Activated naive CD4-positive, alpha-beta T cell treated with anti-CD3 and anti-CD28 coated beads for 36 hours (primary cell): Measurements from ENCODE around the gene RGS12. TPM values are rescaled to one million over a fixed set of nuclear protein-coding genes. Genes with fewer than 3 reads are reported as not detected.

Experiments
- CTCF ChIA-PET: fragments of 350-600 bp; sonication (Branson Sonifier 250); formaldehyde crosslinking; loops from one replicate; lab custom pipeline; 2021; ENCODE audit warnings: antibody characterized with exemption; lab: Charles Lee
- DNase-seq: peaks from one replicate; pipeline ENCODE4 v3.0.0-alpha.2; 2020
- H3K27ac Mint-ChIP-seq: one replicate; pipeline ENCODE4 v1.8.0; 2021; ENCODE audit warnings: mild to moderate bottlenecking, mixed read lengths
- H3K27me3 Mint-ChIP-seq: one replicate; pipeline ENCODE4 v1.8.0; 2021; ENCODE audit warnings: low read depth, mixed read lengths
- H3K36me3 Mint-ChIP-seq: one replicate; pipeline ENCODE4 v1.8.0; 2021; ENCODE audit warnings: low read depth, mixed read lengths
- H3K4me1 Mint-ChIP-seq: one replicate; pipeline ENCODE4 v1.8.0; 2021; ENCODE audit warnings: low read depth, mixed read lengths
- H3K4me3 Mint-ChIP-seq: one replicate; pipeline ENCODE4 v1.8.0; 2021; ENCODE audit warnings: mild to moderate bottlenecking, moderate library complexity, mixed read lengths
- H3K9me3 Mint-ChIP-seq: one replicate; pipeline ENCODE4 v1.8.0; 2021; ENCODE audit warnings: mixed read lengths
- intact Hi-C: fragments of 100-400 bp; cut with micrococcal nuclease; formaldehyde crosslinking; loops from one replicate; pipeline ENCODE4 v1.15.1; 2023
- total RNA-seq, 2 experiments: library from RNA; stranded (reverse); gene quantifications; one replicate each; pipeline ENCODE4 v1.2.3, GENCODE V29; 2021

Gene RGS12
- total RNA-seq, 2 experiments from 2014 or later, result 8.7 to 8.9 TPM

GRCh38 chr4:3329887-3330286, 37.1 kb downstream of the RGS12 start:
- CTCF ChIA-PET, result no interaction called here
- H3K36me3 Mint-ChIP-seq, result no peaks in the 10 kb centered on the region
- no peak for DNase-seq
- intact Hi-C loops, result no loop called here
- H3K27me3 Mint-ChIP-seq, result no peaks in the 10 kb centered on the region
- no peaks in the 10 kb centered on the region for H3K9me3 Mint-ChIP-seq
- no peak overlapping the region for H3K4me3 Mint-ChIP-seq
- H3K27ac Mint-ChIP-seq, result no peak overlapping the region
- peaks cover 5% of the 10 kb centered on the region for H3K4me1 Mint-ChIP-seq

GRCh38 chr4:3330707-3331106, 37.9 kb downstream of the RGS12 start:
- intact Hi-C loops, result no loop called here
- no peak overlapping the region for H3K27ac Mint-ChIP-seq
- H3K4me3 Mint-ChIP-seq, result no peak overlapping the region
- no peaks in the 10 kb centered on the region for H3K36me3 Mint-ChIP-seq
- no peak for DNase-seq
- peaks cover 8% of the 10 kb centered on the region for H3K4me1 Mint-ChIP-seq
- H3K9me3 Mint-ChIP-seq, result no peaks in the 10 kb centered on the region
- H3K27me3 Mint-ChIP-seq, result no peaks in the 10 kb centered on the region
- CTCF ChIA-PET, result interaction anchor here (1.0 kb wide), 1 partner anchor 21 kb away, joined by 3 read pairs; no protein-coding TSS in a partner anchor

- peaks cover 8% of the 10 kb centered on the region for H3K4me1 Mint-ChIP-seq
- H3K36me3 Mint-ChIP-seq, result no peaks in the 10 kb centered on the region
- H3K27ac Mint-ChIP-seq, result no peak overlapping the region
- H3K27me3 Mint-ChIP-seq, result no peaks in the 10 kb centered on the region
- no peak overlapping the region for H3K4me3 Mint-ChIP-seq
- H3K9me3 Mint-ChIP-seq, result no peaks in the 10 kb centered on the region
- CTCF ChIA-PET, result interaction anchor here (1.0 kb wide), 1 partner anchor 20 kb away, joined by 3 read pairs; no protein-coding TSS in a partner anchor
- intact Hi-C loops, result no loop called here
- DNase-seq, result no peak
Measured at GRCh38 chr4:3331511-3332394, 38.9 kb downstream of the RGS12 start.

GRCh38 chr4:3332498-3332897, 39.7 kb downstream of the RGS12 start:
- Mint-ChIP-seq H3K4me3 (no peak overlapping the region), H3K9me3 (no peaks in the 10 kb centered on the region), H3K4me1 (peaks cover 8% of the 10 kb centered on the region), H3K36me3 (no peaks in the 10 kb centered on the region), H3K27me3 (no peaks in the 10 kb centered on the region), H3K27ac (no peak overlapping the region)
- no peak for DNase-seq
- CTCF ChIA-PET, result interaction anchor here (1.4 kb wide), 1 partner anchor 14 kb away, joined by 4 read pairs; no protein-coding TSS in a partner anchor
- intact Hi-C loops, result no loop called here

GRCh38 chr4:3334316-3334715, 41.5 kb downstream of the RGS12 start:
- H3K9me3 Mint-ChIP-seq, result no peaks in the 10 kb centered on the region
- CTCF ChIA-PET, result no interaction called here
- no peak overlapping the region for H3K4me3 Mint-ChIP-seq
- H3K27ac Mint-ChIP-seq, result no peak overlapping the region
- intact Hi-C loops, result no loop called here
- DNase-seq, result no peak
- no peaks in the 10 kb centered on the region for H3K36me3 Mint-ChIP-seq
- H3K4me1 Mint-ChIP-seq, result peaks cover 8% of the 10 kb centered on the region
- H3K27me3 Mint-ChIP-seq, result no peaks in the 10 kb centered on the region

GRCh38 chr4:3335385-3335784, 42.6 kb downstream of the RGS12 start:
- intact Hi-C loops, result no loop called here
- H3K36me3 Mint-ChIP-seq, result no peaks in the 10 kb centered on the region
- peaks cover 13% of the 10 kb centered on the region for H3K4me1 Mint-ChIP-seq
- no peak for DNase-seq
- H3K4me3 Mint-ChIP-seq, result no peak overlapping the region
- no peaks in the 10 kb centered on the region for H3K9me3 Mint-ChIP-seq
- no peak overlapping the region for H3K27ac Mint-ChIP-seq
- CTCF ChIA-PET, result interaction anchor here (1.8 kb wide), 1 partner anchor 11 kb away, joined by 5 read pairs; no protein-coding TSS in a partner anchor
- no peaks in the 10 kb centered on the region for H3K27me3 Mint-ChIP-seq

- peaks cover 13% of the 10 kb centered on the region for H3K4me1 Mint-ChIP-seq
- H3K9me3 Mint-ChIP-seq, result no peaks in the 10 kb centered on the region
- no peak overlapping the region for H3K27ac Mint-ChIP-seq
- H3K36me3 Mint-ChIP-seq, result no peaks in the 10 kb centered on the region
- no peak for DNase-seq
- intact Hi-C loops, result no loop called here
- CTCF ChIA-PET, result interaction anchor here (1.8 kb wide), 1 partner anchor 10 kb away, joined by 5 read pairs; no protein-coding TSS in a partner anchor
- no peak overlapping the region for H3K4me3 Mint-ChIP-seq
- H3K27me3 Mint-ChIP-seq, result no peaks in the 10 kb centered on the region
Measured at GRCh38 chr4:3335982-3336381, 43.2 kb downstream of the RGS12 start.

GRCh38 chr4:3336382-3337356, 43.8 kb downstream of the RGS12 start:
- no peak overlapping the region for H3K27ac Mint-ChIP-seq
- intact Hi-C loops, result no loop called here
- peaks cover 13% of the 10 kb centered on the region for H3K4me1 Mint-ChIP-seq
- H3K27me3 Mint-ChIP-seq, result no peaks in the 10 kb centered on the region
- no peaks in the 10 kb centered on the region for H3K9me3 Mint-ChIP-seq
- no peaks in the 10 kb centered on the region for H3K36me3 Mint-ChIP-seq
- CTCF ChIA-PET, result interaction anchor here (1.5 to 1.8 kb wide), 2 partner anchors 10 kb away, joined by 4 to 5 read pairs; no protein-coding TSS in a partner anchor
- no peak overlapping the region for H3K4me3 Mint-ChIP-seq
- DNase-seq, result no peak

- no peaks in the 10 kb centered on the region for H3K9me3 Mint-ChIP-seq
- no peaks in the 10 kb centered on the region for H3K36me3 Mint-ChIP-seq
- CTCF ChIA-PET, result interaction anchor here (1.5 kb wide), 1 partner anchor 9 kb away, joined by 4 read pairs; no protein-coding TSS in a partner anchor
- intact Hi-C loops, result no loop called here
- no peak for DNase-seq
- no peak overlapping the region for H3K27ac Mint-ChIP-seq
- H3K27me3 Mint-ChIP-seq, result no peaks in the 10 kb centered on the region
- H3K4me3 Mint-ChIP-seq, result no peak overlapping the region
- peaks cover 19% of the 10 kb centered on the region for H3K4me1 Mint-ChIP-seq
Measured at GRCh38 chr4:3337357-3337732, 44.5 kb downstream of the RGS12 start.

GRCh38 chr4:3337811-3338210, 45.0 kb downstream of the RGS12 start:
- Mint-ChIP-seq H3K36me3 (no peaks in the 10 kb centered on the region), H3K9me3 (no peaks in the 10 kb centered on the region), H3K27ac (no peak overlapping the region), H3K27me3 (no peaks in the 10 kb centered on the region), H3K4me1 (peaks cover 22% of the 10 kb centered on the region), H3K4me3 (no peak overlapping the region)
- CTCF ChIA-PET, result interaction anchor here (1.5 kb wide), 1 partner anchor 9 kb away, joined by 4 read pairs; no protein-coding TSS in a partner anchor
- no peak for DNase-seq
- intact Hi-C loops, result no loop called here

- H3K9me3 Mint-ChIP-seq, result no peaks in the 10 kb centered on the region
- CTCF ChIA-PET, result interaction anchor here (1.5 kb wide), 1 partner anchor 8 kb away, joined by 4 read pairs; no protein-coding TSS in a partner anchor
- H3K4me1 Mint-ChIP-seq, result peaks cover 22% of the 10 kb centered on the region
- no peaks in the 10 kb centered on the region for H3K36me3 Mint-ChIP-seq
- H3K27me3 Mint-ChIP-seq, result no peaks in the 10 kb centered on the region
- DNase-seq, result no peak
- intact Hi-C loops, result no loop called here
- H3K27ac Mint-ChIP-seq, result no peak overlapping the region
- H3K4me3 Mint-ChIP-seq, result no peak overlapping the region
Measured at GRCh38 chr4:3338321-3338838, 45.6 kb downstream of the RGS12 start.
